Measurements from ENCODE around the gene RYR2. TPM values are rescaled to one million over a fixed set of nuclear protein-coding genes. Genes with fewer than 3 reads are reported as not detected.

Gene RYR2
- total RNA-seq, 1 experiment from 2014 or later: 3.4 TPM

DNA sequence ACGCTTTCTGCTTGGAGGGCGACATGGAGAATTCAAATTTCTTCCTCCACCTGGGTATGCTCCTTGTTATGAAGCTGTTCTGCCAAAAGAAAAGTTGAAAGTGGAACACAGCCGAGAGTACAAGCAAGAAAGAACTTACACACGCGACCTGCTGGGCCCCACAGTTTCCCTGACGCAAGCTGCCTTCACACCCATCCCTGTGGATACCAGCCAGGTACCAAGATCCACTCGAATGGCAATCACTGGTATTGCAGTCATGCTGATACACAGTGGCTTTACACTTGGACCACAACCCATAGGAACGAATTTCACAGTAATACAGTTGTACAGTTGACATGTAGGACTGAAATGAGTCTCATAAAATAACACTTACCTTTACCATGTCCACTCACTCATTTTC is 461.3 kb downstream of the RYR2 start:
- Mint-ChIP-seq H3K4me1 (no peaks in the 10 kb centered on the region), H3K4me3 (no peak overlapping the region), H3K27ac (no peak overlapping the region), H3K27me3 (ENCODE audit: low read depth) (no peaks in the 10 kb centered on the region), H3K9me3 (no peaks in the 10 kb centered on the region), H3K36me3 (ENCODE audit: insufficient read depth in 1 of 3, low read depth in 3 of 3) (no peaks in the 10 kb centered on the region; a peak in 2 of 7 replicates)
- H3K23me2 ChIP-seq (ENCODE audit: insufficient read length, low read depth, low read length, poor library complexity, severe bottlenecking): no peaks in the 10 kb centered on the region
- no peak overlapping the region for H3K18ac ChIP-seq (ENCODE audit: insufficient read length, low read depth, low read length)
- no peak overlapping the region for H2AK5ac ChIP-seq (ENCODE audit: insufficient read length, low read length)
- no peak overlapping the region for H3K27ac ChIP-seq (ENCODE audit: insufficient read length, low read depth, low read length)
- no peak overlapping the region for H2BK12ac ChIP-seq (ENCODE audit: insufficient read length, low read depth, low read length)
- H3K14ac ChIP-seq (ENCODE audit: insufficient read depth, low read length): no peak overlapping the region
- H3K79me1 ChIP-seq (ENCODE audit: insufficient read depth, low read depth, low read length, poor library complexity, severe bottlenecking): no peaks in the 10 kb centered on the region
- WGBS (ENCODE audit: extremely low coverage, insufficient read length, low lambda C conversion rate): no CpG with 5 or more reads among the region's 8 CpGs
- no peak overlapping the region for H2AFZ ChIP-seq (ENCODE audit: low read length)
- H3K4me1 ChIP-seq (ENCODE audit: insufficient read depth, low read length): no peaks in the 10 kb centered on the region
- H4K20me1 ChIP-seq (ENCODE audit: control insufficient read depth, insufficient read depth, insufficient read length): no peaks in the 10 kb centered on the region
- no peak overlapping the region for H2BK120ac ChIP-seq (ENCODE audit: low read depth, low read length, poor library complexity, severe bottlenecking)
- DNase-seq: no peak
- TF ChIP-seq, protein P1, sequence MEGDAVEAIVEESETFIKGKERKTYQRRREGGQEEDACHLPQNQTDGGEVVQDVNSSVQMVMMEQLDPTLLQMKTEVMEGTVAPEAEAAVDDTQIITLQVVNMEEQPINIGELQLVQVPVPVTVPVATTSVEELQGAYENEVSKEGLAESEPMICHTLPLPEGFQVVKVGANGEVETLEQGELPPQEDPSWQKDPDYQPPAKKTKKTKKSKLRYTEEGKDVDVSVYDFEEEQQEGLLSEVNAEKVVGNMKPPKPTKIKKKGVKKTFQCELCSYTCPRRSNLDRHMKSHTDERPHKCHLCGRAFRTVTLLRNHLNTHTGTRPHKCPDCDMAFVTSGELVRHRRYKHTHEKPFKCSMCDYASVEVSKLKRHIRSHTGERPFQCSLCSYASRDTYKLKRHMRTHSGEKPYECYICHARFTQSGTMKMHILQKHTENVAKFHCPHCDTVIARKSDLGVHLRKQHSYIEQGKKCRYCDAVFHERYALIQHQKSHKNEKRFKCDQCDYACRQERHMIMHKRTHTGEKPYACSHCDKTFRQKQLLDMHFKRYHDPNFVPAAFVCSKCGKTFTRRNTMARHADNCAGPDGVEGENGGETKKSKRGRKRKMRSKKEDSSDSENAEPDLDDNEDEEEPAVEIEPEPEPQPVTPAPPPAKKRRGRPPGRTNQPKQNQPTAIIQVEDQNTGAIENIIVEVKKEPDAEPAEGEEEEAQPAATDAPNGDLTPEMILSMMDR (conservative IDR thresholded peaks at IDR 0.05): no peak
- no peak overlapping the region for H3T11ph ChIP-seq (ENCODE audit: low read length)
- no peak overlapping the region for H3K9ac ChIP-seq (ENCODE audit: extremely low read depth, insufficient read length, low read length)
- no peak overlapping the region for H2BK15ac ChIP-seq (ENCODE audit: low read depth, low read length)
- H2BK20ac ChIP-seq (ENCODE audit: low read depth, low read length, poor library complexity, severe bottlenecking): no peak overlapping the region
- H3K4ac ChIP-seq (ENCODE audit: low read depth, low read length): no peak overlapping the region
- no peaks in the 10 kb centered on the region for H3K27me3 ChIP-seq (ENCODE audit: insufficient read depth, low read length)
- no peak overlapping the region for H4K91ac ChIP-seq (ENCODE audit: insufficient read length, low read depth, low read length)
- no peak overlapping the region for H2BK5ac ChIP-seq (ENCODE audit: insufficient read length, low read length)
- H3K23ac ChIP-seq (ENCODE audit: insufficient read length, low read depth, low read length): no peak overlapping the region
- H3K4me2 ChIP-seq (ENCODE audit: insufficient read depth, insufficient read length, low read length): no peak overlapping the region
- no peak overlapping the region for H4K8ac ChIP-seq (replicated peaks; ENCODE audit: insufficient read length, low read depth, low read length)
- no peak overlapping the region for H4K5ac ChIP-seq (ENCODE audit: insufficient read length, low read depth, low read length)
- no peak overlapping the region for H3K56ac ChIP-seq (ENCODE audit: insufficient read length, low read depth, low read length)
- H3K9me3 ChIP-seq (ENCODE audit: control insufficient read depth, low read depth, low read length): no peaks in the 10 kb centered on the region
- H3K79me2 ChIP-seq (ENCODE audit: insufficient read depth, low read length): no peaks in the 10 kb centered on the region
